ENCODE measurements around the gene IRF2.
"Not testable (repeated sequence)": the region's sequence is repeated elsewhere in the genome, so short reads cannot be mapped to it uniquely, and the experiment has no call there.

DNA sequence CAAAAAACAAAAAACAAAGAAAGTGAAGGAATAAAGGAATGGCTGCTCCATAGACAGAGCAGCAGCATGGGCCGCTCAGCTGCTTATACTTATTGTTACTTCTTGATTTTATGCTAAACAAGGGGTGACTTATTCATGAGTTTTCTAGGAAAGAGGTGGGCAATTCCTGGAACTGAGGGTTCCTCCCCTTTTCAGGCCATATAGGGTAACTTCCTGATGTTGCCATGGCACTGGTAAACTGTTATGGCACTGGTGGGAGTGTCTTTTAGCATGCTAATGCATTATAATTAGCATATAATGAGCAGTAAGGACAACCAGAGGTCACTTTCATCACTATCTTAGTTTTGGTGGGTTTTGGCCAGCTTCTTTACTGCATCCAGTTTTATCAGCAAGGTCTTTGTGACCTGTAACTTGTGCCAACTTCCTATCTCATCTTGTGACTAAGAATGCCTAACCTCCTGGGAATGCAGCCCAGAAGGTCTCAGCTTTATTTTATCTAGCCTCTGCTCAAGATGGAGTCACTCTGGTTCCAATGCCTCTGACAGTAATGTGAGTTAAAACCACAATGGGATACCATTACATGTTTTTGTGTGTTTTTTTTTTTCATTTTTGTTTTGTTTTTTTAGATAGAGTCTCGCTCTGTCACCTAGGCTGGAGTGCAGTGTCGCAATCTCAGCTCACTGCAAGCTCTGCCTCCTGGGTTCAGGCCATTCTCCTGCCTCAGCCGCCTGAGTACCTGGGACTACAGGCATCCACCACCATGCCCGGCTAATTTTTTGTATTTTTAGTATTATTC is 134.8 kb downstream of the IRF2 start:
- TF ChIP-seq CTCF, POLR2A, EP300 (IDR thresholded peaks at IDR 0.05): not testable (repeated sequence)

All from ovary (tissue), 3 donors.